GM12872 (cell line): ENCODE data around the gene CDC26.

Experiments used
- TF ChIP-seq, protein P1 (sequence below): IDR thresholded peaks from 3 replicates; pipeline ENCODE4 v1.5.1; 2011; ENCODE audit warnings: low read depth, mild to moderate bottlenecking, low read length, moderate library complexity; ENCODE audit not compliant: insufficient read depth

The CDC26 gene

GRCh38 chr9:113231701-113232100 lies 43.7 kb downstream of the CDC26 start:
- TF ChIP-seq, protein P1, sequence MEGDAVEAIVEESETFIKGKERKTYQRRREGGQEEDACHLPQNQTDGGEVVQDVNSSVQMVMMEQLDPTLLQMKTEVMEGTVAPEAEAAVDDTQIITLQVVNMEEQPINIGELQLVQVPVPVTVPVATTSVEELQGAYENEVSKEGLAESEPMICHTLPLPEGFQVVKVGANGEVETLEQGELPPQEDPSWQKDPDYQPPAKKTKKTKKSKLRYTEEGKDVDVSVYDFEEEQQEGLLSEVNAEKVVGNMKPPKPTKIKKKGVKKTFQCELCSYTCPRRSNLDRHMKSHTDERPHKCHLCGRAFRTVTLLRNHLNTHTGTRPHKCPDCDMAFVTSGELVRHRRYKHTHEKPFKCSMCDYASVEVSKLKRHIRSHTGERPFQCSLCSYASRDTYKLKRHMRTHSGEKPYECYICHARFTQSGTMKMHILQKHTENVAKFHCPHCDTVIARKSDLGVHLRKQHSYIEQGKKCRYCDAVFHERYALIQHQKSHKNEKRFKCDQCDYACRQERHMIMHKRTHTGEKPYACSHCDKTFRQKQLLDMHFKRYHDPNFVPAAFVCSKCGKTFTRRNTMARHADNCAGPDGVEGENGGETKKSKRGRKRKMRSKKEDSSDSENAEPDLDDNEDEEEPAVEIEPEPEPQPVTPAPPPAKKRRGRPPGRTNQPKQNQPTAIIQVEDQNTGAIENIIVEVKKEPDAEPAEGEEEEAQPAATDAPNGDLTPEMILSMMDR, result no peak

DNA sequence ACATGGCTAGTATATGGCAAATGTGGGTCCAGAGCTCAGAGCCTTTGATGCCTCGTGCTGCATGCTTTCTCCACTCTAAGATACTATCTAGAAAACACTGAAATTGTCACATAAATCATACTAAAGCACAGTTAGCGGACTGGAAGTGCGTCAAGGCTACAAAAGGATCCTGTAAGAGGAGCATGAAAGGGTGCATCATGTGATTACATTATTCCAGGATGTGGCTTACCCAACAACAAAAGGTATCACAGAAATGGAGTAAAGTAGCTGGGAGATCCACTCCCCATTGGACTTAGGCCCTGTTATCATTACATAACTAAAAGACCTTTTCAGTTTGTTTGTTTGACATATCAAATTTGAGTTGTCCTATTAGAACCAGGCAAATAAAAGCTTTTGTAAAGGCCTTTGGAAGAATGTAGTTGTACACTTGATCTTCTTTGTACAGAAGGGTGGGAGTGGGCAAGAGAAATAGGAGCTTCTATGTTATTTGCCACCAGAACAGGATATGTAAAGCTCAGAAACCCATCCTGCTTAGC lies 47.2 kb downstream of the CDC26 start:
- TF ChIP-seq, protein P1, result no peak

- TF ChIP-seq, protein P1, result no peak
Observed at GRCh38 chr9:113227436-113227835, 47.9 kb downstream of the CDC26 start.

DNA sequence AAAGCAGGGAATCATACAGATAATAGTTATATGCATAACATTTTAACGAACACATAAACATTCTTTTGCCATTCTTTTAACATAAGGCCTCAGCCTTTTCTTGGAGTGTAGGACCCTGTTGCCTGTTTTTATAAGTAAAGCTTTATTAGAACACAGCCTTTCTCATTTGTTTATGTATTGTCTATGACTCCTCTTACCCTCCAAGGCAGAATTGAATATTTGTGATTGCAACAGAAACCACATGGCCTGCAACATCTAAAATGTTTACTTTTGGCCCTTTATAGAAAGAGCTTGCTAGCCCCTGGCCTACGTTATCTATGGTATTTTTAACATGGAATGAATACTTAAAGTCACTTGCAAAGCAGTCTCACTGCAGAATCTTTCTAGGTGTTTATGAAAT lies 51.4 kb downstream of the CDC26 start:
- TF ChIP-seq, protein P1, result no peak

GRCh38 chr9:113222482-113222841 lies 52.9 kb downstream of the CDC26 start:
- TF ChIP-seq, protein P1, result no peak

GRCh38 chr9:113221800-113222481 lies 53.4 kb downstream of the CDC26 start:
- TF ChIP-seq, protein P1, result no peak

- TF ChIP-seq, protein P1, result no peak
Observed at GRCh38 chr9:113221003-113221799, 54.2 kb downstream of the CDC26 start, which contains the start of the genes FKBP15 and SLC31A1. TSS of gene FKBP15 (minus strand) at chr9:113221277. CDS start at chr9:113221243, 34 bp downstream. TSS of gene SLC31A1 (plus strand) at chr9:113221544. CDS start at chr9:113256149, 34,605 bp downstream.
